ENCODE data around the gene SIT1.
"Not testable (repeated sequence)": the region's sequence is repeated elsewhere in the genome, so short reads cannot be mapped to it uniquely, and the experiment has no call there.

The SIT1 gene

GRCh38 chr9:35658137-35658967 lies 7.6 kb upstream of the SIT1 start, which contains the start of gene CCDC107:
TSS of gene CCDC107 (plus strand) at chr9:35658292. CDS start at chr9:35658380, 88 bp downstream.
- no peak for DNase-seq

DNA sequence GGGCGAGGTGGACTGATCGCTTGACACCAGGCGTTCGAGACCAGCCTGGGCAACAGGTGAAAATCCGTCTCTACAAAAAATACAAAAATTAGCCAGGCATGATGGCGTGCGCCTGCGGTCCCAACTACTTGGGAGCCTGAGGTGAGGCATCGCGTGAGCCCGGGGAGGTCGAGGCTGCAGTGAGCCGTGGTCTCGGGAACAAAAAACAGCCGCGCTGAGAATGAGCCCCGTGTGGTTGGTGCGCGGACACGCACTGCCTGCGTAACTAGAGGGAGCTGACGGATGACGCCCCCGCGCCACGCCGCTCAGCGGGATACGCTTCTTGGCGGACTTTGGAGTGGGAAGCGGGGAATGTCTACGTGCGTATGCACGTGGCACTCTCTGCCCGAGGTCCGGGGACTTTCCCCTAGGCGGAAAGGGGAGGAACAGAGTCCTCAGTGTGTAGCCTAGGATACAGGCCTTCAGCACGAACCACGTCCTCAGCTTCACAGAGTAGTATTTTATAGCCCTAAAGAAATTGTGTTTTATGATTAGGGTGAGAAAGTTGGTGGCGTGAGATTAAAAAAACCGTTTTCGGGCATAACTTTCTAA lies 6.9 kb upstream of the SIT1 start, which contains the start of gene RMRP:
Gene RMRP, minus strand, starts transcription at position 474 of the 591 bp plus-strand sequence.
- peak; percentile 89 for DNase-seq

- DNase-seq = no peak
These were observed 6.3 kb upstream of the SIT1 start for GRCh38 chr9:35656831-35657545.

- DNase-seq = no peak
These were observed 5.6 kb upstream of the SIT1 start for GRCh38 chr9:35656348-35656747.

- no peak for DNase-seq
These were observed 2.9 kb upstream of the SIT1 start for GRCh38 chr9:35653611-35654010.

- DNase-seq = no peak
These were observed 2.1 kb upstream of the SIT1 start for GRCh38 chr9:35652829-35653209.

GRCh38 chr9:35651956-35652828 lies 1.5 kb upstream of the SIT1 start:
- no peak for DNase-seq

DNA sequence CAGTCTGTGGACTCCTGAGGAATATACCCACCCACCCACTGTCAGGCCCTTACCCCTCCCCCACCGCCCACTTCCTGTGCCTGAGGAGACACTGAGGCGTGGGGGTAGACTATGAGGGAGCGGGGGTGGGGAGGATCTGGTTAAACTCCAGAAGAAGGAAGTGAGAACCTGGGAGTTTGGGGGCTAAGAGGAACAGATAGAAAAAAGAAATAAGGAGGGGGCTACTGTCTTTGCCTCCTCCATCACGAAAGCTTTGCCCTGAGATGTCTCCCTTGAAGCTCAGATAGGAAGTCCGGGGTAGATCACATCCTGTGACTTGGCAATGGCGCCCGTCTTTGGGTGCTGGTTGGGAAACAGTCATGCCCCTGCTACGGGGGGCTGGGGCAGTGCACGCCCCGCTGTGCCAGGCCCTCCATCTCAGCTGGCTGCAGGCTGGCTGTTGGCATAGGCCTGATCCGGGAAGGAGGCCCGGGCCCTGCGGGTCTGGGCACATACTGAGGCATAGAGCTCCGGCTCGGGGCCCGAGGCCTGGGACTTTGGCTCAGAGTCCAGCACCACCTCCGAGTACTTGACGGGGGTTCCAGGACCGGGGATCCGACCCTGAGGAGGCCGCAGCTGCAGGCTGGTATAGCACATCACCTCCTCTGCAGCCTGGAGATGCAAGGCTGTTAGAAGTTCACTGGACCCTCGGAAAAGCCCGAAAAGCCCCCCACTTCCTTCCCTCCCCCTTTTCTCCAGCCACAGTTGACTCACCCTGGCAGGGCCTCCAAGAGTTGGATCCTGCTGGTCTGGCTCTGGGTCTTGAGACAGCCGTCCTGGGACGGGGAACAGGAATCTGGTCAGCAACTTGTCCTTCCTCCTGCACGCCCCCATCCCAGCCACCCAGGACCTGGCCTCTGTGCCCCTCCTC lies 1.0 kb downstream of the SIT1 start:
- no peak for DNase-seq

- peak; percentile 62 for DNase-seq
These were observed 4.0 kb downstream of the SIT1 start for GRCh38 chr9:35646533-35647265.

- no peak for DNase-seq
These were observed 4.6 kb downstream of the SIT1 start for GRCh38 chr9:35646153-35646532.

- not testable (repeated sequence) for DNase-seq
These were observed 5.0 kb downstream of the SIT1 start for GRCh38 chr9:35645736-35646135.

- no peak for DNase-seq
These were observed 7.7 kb downstream of the SIT1 start for GRCh38 chr9:35643046-35643445.

DNA sequence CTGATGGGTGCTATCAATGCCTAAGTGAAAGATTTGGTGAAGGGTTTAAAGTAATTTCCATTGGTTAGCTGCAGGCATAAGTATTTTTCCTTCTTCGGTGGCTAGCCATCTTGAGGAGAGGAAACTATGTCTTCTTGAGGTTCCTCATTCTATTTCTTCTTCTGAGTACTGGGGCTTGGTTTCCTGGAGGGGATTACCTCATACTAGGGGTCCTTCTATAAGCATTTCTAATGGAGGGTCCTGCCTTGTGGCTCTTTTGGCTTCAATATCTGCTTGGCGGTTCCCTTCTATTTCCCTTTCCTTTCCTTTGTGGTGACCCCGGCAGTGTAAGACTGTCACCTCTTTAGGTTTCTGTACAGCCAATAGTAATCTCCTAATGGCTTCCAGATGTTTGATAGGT lies 9.3 kb downstream of the SIT1 start:
- not testable (repeated sequence) for DNase-seq

- not testable (repeated sequence) for DNase-seq
These were observed 10.3 kb downstream of the SIT1 start for GRCh38 chr9:35640431-35640830.

DNA sequence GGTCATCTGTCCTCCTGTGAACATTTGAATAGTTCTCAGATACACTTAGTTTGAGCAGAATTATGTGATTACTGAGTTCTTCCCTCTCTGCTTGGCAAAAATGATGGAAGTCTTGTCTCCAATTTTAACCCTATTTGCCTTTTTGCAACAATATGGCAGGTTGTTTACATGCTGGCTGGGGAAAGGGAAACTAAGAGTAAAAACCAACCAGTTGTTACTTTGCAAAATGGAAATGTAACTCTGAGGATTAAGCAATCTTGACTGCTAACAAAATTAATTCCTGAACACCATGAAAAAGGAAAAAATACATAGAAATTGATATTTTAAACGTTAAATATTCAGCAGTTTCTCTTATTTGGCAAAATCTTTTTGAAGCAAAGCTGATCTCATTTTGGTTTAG lies 11.1 kb downstream of the SIT1 start:
- no peak for DNase-seq

- DNase-seq = not testable (repeated sequence)
These were observed 11.5 kb downstream of the SIT1 start for GRCh38 chr9:35639225-35639624.

- DNase-seq = not testable (repeated sequence)
These were observed 12.0 kb downstream of the SIT1 start for GRCh38 chr9:35638751-35639150.

DNA sequence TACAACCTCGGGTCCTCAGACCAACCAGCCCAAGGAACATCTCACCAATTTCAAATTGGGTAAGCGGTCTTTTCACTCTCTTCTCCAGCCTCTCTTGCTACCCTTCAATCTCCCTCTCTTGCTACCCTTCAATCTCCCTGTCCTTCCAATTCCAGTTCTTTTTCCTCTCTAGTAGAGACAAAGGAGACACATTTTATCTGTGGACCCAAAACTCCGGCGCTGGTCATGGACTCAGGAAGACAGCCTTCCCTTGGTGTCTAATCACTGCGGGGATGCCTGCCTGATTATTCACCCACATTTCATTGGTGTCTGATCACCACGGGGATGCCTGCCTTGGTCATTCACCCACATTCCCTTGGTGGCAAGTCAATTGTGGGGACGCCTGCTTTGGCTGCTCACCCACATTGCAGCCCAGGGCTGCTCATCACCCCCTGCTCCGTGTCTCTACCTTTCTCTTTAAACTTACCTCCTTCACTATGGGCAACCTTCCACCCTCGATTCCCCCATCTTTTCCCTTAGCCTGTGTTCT lies 13.2 kb downstream of the SIT1 start:
- not testable (repeated sequence) for DNase-seq

- DNase-seq = not testable (repeated sequence)
These were observed 13.9 kb downstream of the SIT1 start for GRCh38 chr9:35636877-35637246.

DNA sequence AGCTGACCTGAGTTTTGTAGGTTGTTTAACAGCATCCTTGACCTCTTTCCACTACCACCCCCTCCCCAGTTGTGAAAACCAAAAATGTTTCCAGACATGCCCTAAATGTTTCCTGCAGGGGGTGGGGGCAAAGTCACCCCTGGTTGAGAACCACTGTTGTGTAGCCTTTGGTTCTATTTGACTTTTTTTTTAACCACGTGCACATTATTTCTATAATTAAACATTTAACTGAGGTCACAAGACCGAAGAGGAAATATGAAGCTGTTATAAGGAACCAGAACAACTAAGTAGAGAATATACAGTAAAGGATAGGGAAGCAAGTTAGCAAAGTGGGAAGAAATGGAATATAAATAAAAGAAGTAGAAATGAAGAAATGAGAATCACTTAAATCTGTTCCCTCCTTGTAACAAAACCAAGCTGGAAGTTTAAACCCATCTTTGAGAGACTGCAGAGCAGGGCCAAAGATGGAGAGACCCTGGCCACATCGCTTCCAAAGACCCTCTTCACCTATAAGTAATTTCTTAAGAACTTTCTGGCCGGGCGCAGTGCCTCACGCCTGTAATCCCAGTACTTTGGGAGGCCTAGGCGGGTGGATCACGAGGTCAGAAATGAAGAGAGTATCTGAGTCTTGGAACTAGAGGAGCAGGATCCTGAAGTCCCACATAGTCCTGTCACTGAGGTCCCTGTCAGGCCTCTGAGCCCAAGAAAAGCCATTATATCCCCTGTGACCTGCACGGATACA lies 14.4 kb downstream of the SIT1 start:
- DNase-seq = no peak

All from NCI-H1436 treated with DMSO at 0.1 percent for 48 hours (cell line).